Activated CD8-positive, alpha-beta memory T cell treated with anti-CD3 and anti-CD28 coated beads for 4 hours (primary cell): ENCODE results near the gene FZD10.

ENCODE experiments used
- DNase-seq, 2 donors: peaks; one replicate each; pipeline ENCODE4 v3.0.0-alpha.2; 2020; ENCODE audit warnings: low read depth in 2 of 2

Gene FZD10

GRCh38 chr12:130154276-130155070 is 7.8 kb upstream of the FZD10 start:
- DNase-seq: no peak

- no peak for DNase-seq
Measured at GRCh38 chr12:130155416-130156073, 6.7 kb upstream of the FZD10 start.

- DNase-seq: no peak
Measured at GRCh38 chr12:130156652-130157275, 5.5 kb upstream of the FZD10 start.

GRCh38 chr12:130157998-130158753 is 4.1 kb upstream of the FZD10 start:
- DNase-seq: no peak

GRCh38 chr12:130158754-130159059 is 3.6 kb upstream of the FZD10 start:
- DNase-seq: no peak

- no peak for DNase-seq
Measured at GRCh38 chr12:130160306-130160705, 2.0 kb upstream of the FZD10 start.

- DNase-seq: no peak
Measured at GRCh38 chr12:130160711-130161231, 1.5 kb upstream of the FZD10 start.

GRCh38 chr12:130161261-130162243 is 712 bp upstream of the FZD10 start:
- no peak for DNase-seq

- no peak for DNase-seq
Measured at GRCh38 chr12:130162745-130163460, 639 bp downstream of the FZD10 start.

GRCh38 chr12:130163461-130164215 is 1.4 kb downstream of the FZD10 start:
- no peak for DNase-seq

GRCh38 chr12:130164216-130164542 is 1.9 kb downstream of the FZD10 start:
- no peak for DNase-seq

GRCh38 chr12:130164936-130165335 is 2.7 kb downstream of the FZD10 start:
- DNase-seq: no peak

GRCh38 chr12:130166306-130166705 is 4.0 kb downstream of the FZD10 start:
- no peak for DNase-seq

- DNase-seq: no peak
Measured at GRCh38 chr12:130167537-130167936, 5.3 kb downstream of the FZD10 start.

- no peak for DNase-seq
Measured at GRCh38 chr12:130169256-130169655, 7.0 kb downstream of the FZD10 start.

- no peak for DNase-seq
Measured at GRCh38 chr12:130169924-130170323, 7.7 kb downstream of the FZD10 start.

- no peak for DNase-seq
Measured at GRCh38 chr12:130170611-130171010, 8.3 kb downstream of the FZD10 start.

- DNase-seq: no peak
Measured at GRCh38 chr12:130177635-130178242, 15.5 kb downstream of the FZD10 start.

- no peak for DNase-seq
Measured at GRCh38 chr12:130178282-130178681, 16.0 kb downstream of the FZD10 start.
